ENCODE results near the gene CBARP. TPM values are rescaled to one million over a fixed set of nuclear protein-coding genes. Genes with fewer than 3 reads are reported as not detected.

Gene CBARP
- total and polyA plus RNA-seq, 9 of the 15 experiments (the other 6 are each of a cell fraction or from before 2014, with no cell fraction given) = 0.03 to 8.9 (median 1.2) TPM; not detected in 1

GRCh38 chr19:1273263-1274041 lies 35.6 kb upstream of the CBARP start (continued):
- peak in 1 of 2 experiments; percentile 36 for TF ChIP-seq AFF1 (IDR thresholded peaks at IDR 0.05; ENCODE audit: low read depth in 1 of 2, partially characterized antibody in 2 of 2)
- TF ChIP-seq ZNF274 (IDR thresholded peaks at IDR 0.05; ENCODE audit: borderline replicate concordance, low read depth, low read length) = no peak
- no peak for TF ChIP-seq CTCF (IDR thresholded peaks at IDR 0.05 in 2 of 3, conservative IDR thresholded peaks at IDR 0.05 in 1 of 3; ENCODE audit: insufficient read depth in 2 of 3, low read depth in 1 of 3, low read length in 3 of 3)
- no peak for TF ChIP-seq NBN (IDR thresholded peaks at IDR 0.05; ENCODE audit: low read depth)
- TF ChIP-seq SMARCE1 (IDR thresholded peaks at IDR 0.05) = 0 out of 2 replicates have a peak, but pooled peaks have one; percentile 11
- no peak for TF ChIP-seq ETV1 (tag; conservative IDR thresholded peaks at IDR 0.05; ENCODE audit: low read depth)
- TF ChIP-seq ILF3 (IDR thresholded peaks at IDR 0.05; ENCODE audit: borderline replicate concordance) = peak; percentile 54; the same call in 1 of the 2 replicates
- no peak for TF ChIP-seq ZNF518B (CRISPR knock-in tag; IDR thresholded peaks at IDR 0.05)
- no peak for TF ChIP-seq ZNF217 (CRISPR knock-in tag; IDR thresholded peaks at IDR 0.05)
- 0 out of 2 replicates have a peak, but pooled peaks have one; percentile 14 for TF ChIP-seq HLTF (IDR thresholded peaks at IDR 0.05)
- no peak for TF ChIP-seq DIDO1 (tag; IDR thresholded peaks at IDR 0.05; ENCODE audit: low read depth)
- no peak for TF ChIP-seq DMBX1 (CRISPR knock-in tag; IDR thresholded peaks at IDR 0.05; ENCODE audit: borderline replicate concordance)

Data from K562 (cell line).